Stomach smooth muscle (tissue), 2 donors: ENCODE results near the gene PACS2.

Experiments used
- H3K27ac ChIP-seq: one replicate; pipeline ENCODE4 v1.7.0; 2013; ENCODE audit warnings: mild to moderate bottlenecking, low read length, inconsistent platforms
- H3K27me3 ChIP-seq, 2 donors: one replicate each; pipeline ENCODE4 v1.7.0; 2013; ENCODE audit warnings: low read length in 2 of 2; ENCODE audit not compliant: insufficient read depth in 2 of 2, control insufficient read depth in 1 of 2
- H3K36me3 ChIP-seq, 2 donors: one replicate each; pipeline ENCODE4 v1.7.0; 2013; ENCODE audit warnings: low read length in 2 of 2; ENCODE audit not compliant: control insufficient read depth in 2 of 2, insufficient read depth in 2 of 2
- H3K4me1 ChIP-seq: one replicate; pipeline ENCODE4 v1.7.0; 2013; ENCODE audit warnings: low read length; ENCODE audit not compliant: control insufficient read depth, insufficient read depth
- H3K4me3 ChIP-seq, 2 donors: one replicate each; pipeline ENCODE4 v1.7.0; 2013; ENCODE audit warnings: low read length in 2 of 2
- H3K9ac ChIP-seq, 2 donors: one replicate each; pipeline ENCODE4 v1.7.0; 2013; ENCODE audit warnings: low read length in 2 of 2, mild to moderate bottlenecking in 1 of 2
- H3K9me3 ChIP-seq, 2 donors: one replicate each; pipeline ENCODE4 v1.7.0; 2013; ENCODE audit warnings: low read length in 2 of 2; ENCODE audit not compliant: control insufficient read depth in 2 of 2
- donor health status: healthy.
- donor health status: Pancreatic carcinoma.

PACS2 gene

GRCh38 chr14:105398726-105399465 lies 84.3 kb downstream of the PACS2 start:
- peak overlapping the region; percentile 44 to 86 for H3K4me3 ChIP-seq
- H3K27me3 ChIP-seq, result no peaks in the 10 kb centered on the region
- H3K9ac ChIP-seq, result peak overlapping the region; percentile 58 to 89
- H3K27ac ChIP-seq, result peak overlapping the region; percentile 62
- peaks cover 22% of the 10 kb centered on the region for H3K4me1 ChIP-seq
- peaks cover 4 to 6% of the 10 kb centered on the region in 2 donors for H3K36me3 ChIP-seq
- no peaks in the 10 kb centered on the region for H3K9me3 ChIP-seq

- Histone ChIP-seq H3K36me3 (peaks cover 4 to 6% of the 10 kb centered on the region in 2 donors), H3K27ac (no peak overlapping the region), H3K9ac (no peak overlapping the region), H3K4me1 (peaks cover 22% of the 10 kb centered on the region), H3K27me3 (no peaks in the 10 kb centered on the region), H3K4me3 (peak overlapping the region; percentile 44 to 86), H3K9me3 (no peaks in the 10 kb centered on the region)
Measured at GRCh38 chr14:105399466-105399775, 84.9 kb downstream of the PACS2 start.

DNA sequence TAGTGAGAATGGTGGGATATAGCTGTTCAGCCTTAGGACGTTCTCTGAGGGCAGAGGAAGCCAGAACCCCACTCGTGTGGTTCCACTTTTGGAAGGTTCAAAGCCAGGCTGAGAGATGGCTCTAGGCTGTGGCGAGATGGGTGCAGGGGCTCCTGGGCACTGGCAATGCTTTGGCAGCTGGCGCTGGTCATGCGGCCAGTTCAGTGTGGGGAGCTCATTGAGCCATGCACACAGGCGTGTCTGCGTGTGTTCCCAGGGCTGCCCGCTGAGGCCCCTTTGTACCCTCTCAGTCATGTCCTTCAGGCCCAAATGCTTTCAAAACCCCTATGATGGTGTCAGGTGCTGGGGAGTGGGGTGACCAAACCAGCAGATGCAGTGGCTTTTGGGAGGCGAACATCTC lies 85.5 kb downstream of the PACS2 start:
- peaks cover 3 to 4% of the 10 kb centered on the region in 2 donors for H3K36me3 ChIP-seq
- H3K9me3 ChIP-seq, result peaks cover 0 to 2% of the 10 kb centered on the region in 2 donors
- no peak overlapping the region for H3K9ac ChIP-seq
- H3K4me3 ChIP-seq, result no peak overlapping the region
- peaks cover 22% of the 10 kb centered on the region for H3K4me1 ChIP-seq
- H3K27ac ChIP-seq, result no peak overlapping the region
- H3K27me3 ChIP-seq, result no peaks in the 10 kb centered on the region

- H3K4me1 ChIP-seq, result peaks cover 22% of the 10 kb centered on the region
- H3K4me3 ChIP-seq, result no peak overlapping the region
- peaks cover 3 to 4% of the 10 kb centered on the region in 2 donors for H3K36me3 ChIP-seq
- no peaks in the 10 kb centered on the region for H3K27me3 ChIP-seq
- H3K9ac ChIP-seq, result no peak overlapping the region
- H3K27ac ChIP-seq, result no peak overlapping the region
- peaks cover 0 to 6% of the 10 kb centered on the region in 2 donors for H3K9me3 ChIP-seq
Measured at GRCh38 chr14:105401699-105402098, 87.2 kb downstream of the PACS2 start.

GRCh38 chr14:105408592-105408991 lies 94.0 kb downstream of the PACS2 start:
- Histone ChIP-seq H3K36me3 (no peaks in the 10 kb centered on the region), H3K27me3 (peaks cover 23 to 26% of the 10 kb centered on the region in 2 donors), H3K9me3 (peaks cover 0 to 6% of the 10 kb centered on the region in 2 donors), H3K27ac (no peak overlapping the region), H3K4me1 (peaks cover 11% of the 10 kb centered on the region), H3K4me3 (no peak overlapping the region), H3K9ac (no peak overlapping the region)

GRCh38 chr14:105409364-105409763 lies 94.8 kb downstream of the PACS2 start:
- Histone ChIP-seq H3K9ac (no peak overlapping the region), H3K36me3 (no peaks in the 10 kb centered on the region), H3K27ac (no peak overlapping the region), H3K4me1 (peaks cover 11% of the 10 kb centered on the region), H3K27me3 (peaks cover 24 to 26% of the 10 kb centered on the region in 2 donors), H3K4me3 (no peak overlapping the region), H3K9me3 (peaks cover 0 to 6% of the 10 kb centered on the region in 2 donors)

DNA sequence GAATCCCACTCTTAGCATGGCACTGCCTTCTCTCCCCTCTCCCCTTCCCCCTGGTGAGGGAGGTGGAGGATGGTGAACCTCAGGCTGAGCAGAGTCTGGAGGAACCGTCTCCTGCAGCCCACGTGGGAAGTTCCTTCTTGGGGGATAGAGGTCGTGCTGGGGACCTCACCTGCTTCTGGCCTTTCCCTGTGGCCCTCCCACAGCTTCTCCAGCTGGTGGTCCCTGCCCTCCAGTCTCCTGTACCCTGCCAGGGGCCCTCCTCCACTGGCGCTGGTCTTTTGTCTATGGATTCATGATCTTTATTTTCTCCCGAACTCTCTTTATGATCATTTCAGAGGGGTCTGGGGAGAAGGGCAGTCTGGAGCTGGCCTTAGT lies 96.1 kb downstream of the PACS2 start:
- no peak overlapping the region for H3K9ac ChIP-seq

DNA sequence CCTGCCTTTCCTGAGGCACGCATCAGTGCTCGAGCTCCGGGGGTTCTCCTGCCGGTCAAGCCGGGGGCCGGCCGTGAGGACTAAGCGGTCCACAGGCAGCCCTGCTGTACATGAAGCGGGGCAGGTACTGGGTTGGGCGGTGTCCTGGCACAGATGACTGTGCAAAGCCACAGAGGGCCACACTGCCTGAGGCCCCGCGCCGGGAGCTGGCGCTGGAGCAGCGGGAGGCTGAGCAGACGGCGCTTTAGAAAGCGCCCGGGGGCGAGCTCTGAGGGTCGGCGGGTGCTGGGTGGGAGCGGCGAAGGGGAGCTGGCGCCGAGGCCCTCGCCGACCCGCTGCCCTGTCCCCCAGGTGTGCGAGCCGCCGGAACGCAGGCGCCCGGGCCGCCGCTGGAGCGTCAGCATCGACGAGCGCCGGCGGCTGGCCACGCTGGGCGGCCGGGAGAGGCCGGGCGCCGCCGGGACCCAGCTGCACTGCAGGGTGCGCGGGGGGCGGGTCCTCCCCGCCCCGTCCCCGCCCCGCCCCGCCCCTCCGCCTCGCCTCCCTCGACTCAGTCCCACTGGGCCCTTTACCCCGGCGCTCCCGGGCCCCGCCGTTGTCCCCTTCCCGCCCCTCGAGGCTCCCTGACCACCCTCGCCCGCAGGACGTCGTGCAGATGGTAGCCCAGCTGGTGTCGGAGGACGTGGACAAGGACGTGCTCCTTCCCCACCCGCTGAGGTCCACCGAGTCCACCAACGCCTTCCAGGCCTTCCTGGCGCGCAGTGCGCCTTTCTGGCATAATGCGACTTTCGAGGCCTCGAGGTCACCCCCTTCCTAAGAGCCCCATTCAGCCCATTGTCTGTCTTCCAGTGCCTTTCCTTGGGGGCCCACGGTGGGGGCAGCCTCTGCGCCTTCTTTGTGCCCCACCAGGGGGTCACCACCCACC lies 96.7 kb downstream of the PACS2 start:
- Histone ChIP-seq H3K4me1 (peaks cover 14% of the 10 kb centered on the region), H3K4me3 (peak overlapping the region; percentile 19 to 52), H3K9ac (no peak overlapping the region), H3K27ac (no peak overlapping the region), H3K9me3 (no peaks in the 10 kb centered on the region), H3K36me3 (no peaks in the 10 kb centered on the region), H3K27me3 (peaks cover 24 to 26% of the 10 kb centered on the region in 2 donors)

More for the DNA sequence above, 96.1 kb downstream of the PACS2 start:
- H3K9me3 ChIP-seq, result no peaks in the 10 kb centered on the region
- no peaks in the 10 kb centered on the region for H3K36me3 ChIP-seq
- H3K4me1 ChIP-seq, result peaks cover 14% of the 10 kb centered on the region
- no peak overlapping the region for H3K4me3 ChIP-seq
- H3K27ac ChIP-seq, result no peak overlapping the region
- peaks cover 24 to 26% of the 10 kb centered on the region in 2 donors for H3K27me3 ChIP-seq

DNA sequence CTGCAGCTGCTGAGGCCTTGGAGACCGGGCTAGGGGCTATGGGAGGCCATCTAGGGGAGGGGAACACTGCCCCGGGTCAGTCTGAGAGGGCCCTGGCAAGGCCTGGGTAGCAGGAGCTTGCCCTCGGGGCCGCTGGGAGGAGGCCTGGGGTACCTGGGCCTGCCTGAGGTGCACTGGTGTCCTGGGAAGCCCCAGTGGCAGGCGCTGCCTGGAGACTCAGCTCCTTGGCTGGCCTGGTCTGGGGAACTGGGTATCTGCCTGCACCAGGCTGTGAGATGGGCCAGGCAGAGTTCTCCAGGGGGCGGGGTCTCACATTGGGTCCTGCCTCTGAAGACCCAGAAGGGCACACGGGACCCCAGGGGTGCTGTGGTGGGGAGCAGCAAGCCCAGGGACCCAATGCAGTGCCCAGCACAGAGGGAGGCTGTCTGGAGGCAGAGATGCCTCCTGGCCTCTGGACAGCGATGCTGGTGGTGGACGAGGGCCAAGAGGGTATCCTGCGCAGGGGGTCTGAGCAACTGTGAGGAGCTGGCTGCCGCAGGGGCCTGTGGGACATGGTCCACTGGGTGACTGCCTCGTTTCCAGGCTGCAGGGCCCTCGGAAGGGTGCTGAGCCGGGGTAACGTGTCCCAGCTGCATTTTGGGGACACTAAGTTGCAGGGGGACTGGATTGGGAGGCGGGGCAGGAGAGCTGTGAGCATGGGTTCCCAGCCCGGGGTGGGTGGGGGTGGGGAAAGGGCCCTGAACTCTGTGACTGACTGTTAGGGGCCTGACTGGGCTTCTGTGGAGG lies 97.6 kb downstream of the PACS2 start:
- no peak overlapping the region for H3K4me3 ChIP-seq
- no peaks in the 10 kb centered on the region for H3K9me3 ChIP-seq
- no peak overlapping the region for H3K9ac ChIP-seq
- H3K27ac ChIP-seq, result no peak overlapping the region
- H3K4me1 ChIP-seq, result peaks cover 14% of the 10 kb centered on the region
- H3K36me3 ChIP-seq, result no peaks in the 10 kb centered on the region
- peaks cover 24 to 26% of the 10 kb centered on the region in 2 donors for H3K27me3 ChIP-seq

DNA sequence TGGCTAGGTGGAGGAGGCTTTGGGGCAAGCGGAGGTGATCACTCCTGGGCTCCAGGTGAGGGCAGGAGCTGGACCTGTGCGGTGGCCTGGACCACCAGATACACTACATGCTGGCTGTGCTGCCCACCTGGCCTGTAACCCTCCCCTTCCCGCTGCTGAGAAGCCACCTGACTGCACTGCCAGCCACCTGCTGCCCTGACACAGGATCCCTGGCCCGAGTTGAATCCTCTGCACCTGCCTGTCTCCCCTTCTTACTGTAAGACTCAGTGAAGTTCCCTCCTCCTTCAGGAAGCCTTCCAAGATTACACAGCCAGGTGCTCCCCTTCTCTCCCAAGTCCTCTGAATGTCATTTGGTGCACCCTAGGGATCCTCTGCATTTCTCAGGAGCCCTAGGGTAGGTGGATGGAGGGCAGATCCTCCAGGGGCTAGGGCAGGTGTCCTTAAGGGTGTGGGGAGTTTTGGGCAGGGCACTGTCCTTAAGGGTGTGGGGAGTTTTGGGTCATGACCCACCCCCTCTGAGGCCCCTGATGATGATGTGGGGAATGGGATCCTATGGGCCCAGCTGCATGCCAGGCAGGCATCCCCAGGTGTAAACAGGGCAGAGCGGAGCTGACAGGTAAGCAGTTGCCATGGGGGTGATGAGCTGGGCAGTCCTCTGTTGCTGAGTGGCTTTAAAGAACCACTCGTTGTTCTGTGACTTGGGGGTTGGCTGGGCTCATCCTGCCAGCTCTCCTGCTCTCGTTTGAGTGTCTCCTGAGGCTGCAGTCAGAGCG lies 98.4 kb downstream of the PACS2 start:
- no peak overlapping the region for H3K4me3 ChIP-seq
- H3K36me3 ChIP-seq, result no peaks in the 10 kb centered on the region
- H3K4me1 ChIP-seq, result peaks cover 14% of the 10 kb centered on the region
- H3K27me3 ChIP-seq, result peaks cover 24 to 26% of the 10 kb centered on the region in 2 donors
- no peaks in the 10 kb centered on the region for H3K9me3 ChIP-seq
- H3K27ac ChIP-seq, result no peak overlapping the region
- no peak overlapping the region for H3K9ac ChIP-seq
